Glutamatergic neuron (in vitro differentiated cells): ENCODE data around the gene HP. TPM values are rescaled to one million over a fixed set of nuclear protein-coding genes. Genes with fewer than 3 reads are reported as not detected.

Experiments
- DNase-seq: peaks from one replicate; pipeline ENCODE4 v3.0.0; 2022
- H3K27ac Mint-ChIP-seq: one replicate; pipeline ENCODE4 v1.8.0; 2020; ENCODE audit warnings: mild to moderate bottlenecking, mixed read lengths, inconsistent platforms; ENCODE audit not compliant: unreplicated experiment
- H3K27me3 Mint-ChIP-seq: one replicate; pipeline ENCODE4 v1.8.0; 2020; ENCODE audit warnings: mild to moderate bottlenecking, moderate library complexity, mixed read lengths, inconsistent platforms; ENCODE audit not compliant: unreplicated experiment
- H3K36me3 Mint-ChIP-seq: one replicate; pipeline ENCODE4 v1.8.0; 2020; ENCODE audit warnings: mild to moderate bottlenecking, mixed read lengths, inconsistent platforms; ENCODE audit not compliant: unreplicated experiment
- H3K4me1 Mint-ChIP-seq: one replicate; pipeline ENCODE4 v1.8.0; 2020; ENCODE audit warnings: mild to moderate bottlenecking, low read depth, mixed read lengths, inconsistent platforms; ENCODE audit not compliant: unreplicated experiment
- H3K4me3 Mint-ChIP-seq: one replicate; pipeline ENCODE4 v1.8.0; 2020; ENCODE audit warnings: mild to moderate bottlenecking, mixed read lengths, inconsistent platforms; ENCODE audit not compliant: unreplicated experiment
- H3K9me3 Mint-ChIP-seq: one replicate; pipeline ENCODE4 v1.8.0; 2020; ENCODE audit warnings: mild to moderate bottlenecking, moderate library complexity, mixed read lengths, inconsistent platforms; ENCODE audit not compliant: unreplicated experiment
- CTCF ChIP-seq: fragments of 200-600 bp; sonication (generic); IDR thresholded peaks from one replicate; pipeline ENCODE4 v1.5.0; 2021; ENCODE audit not compliant: partially characterized antibody, unreplicated experiment
- total RNA-seq: library from RNA; stranded (reverse); fragmentation: NEBNext Ultra II Directional; extraction: Animal tissue kit (Norgen Biotek cat#: 25700); gene quantifications from one replicate; pipeline ENCODE4 v1.2.1, GENCODE V29; 2021; ENCODE audit not compliant: unreplicated experiment

HP gene
- total RNA-seq, 1 donor from 2014 or later, result not detected

- Mint-ChIP-seq H3K9me3 (peaks cover 5% of the 10 kb centered on the region), H3K27ac (no peak overlapping the region), H3K4me3 (no peak overlapping the region), H3K4me1 (no peaks in the 10 kb centered on the region), H3K27me3 (peaks cover 4% of the 10 kb centered on the region), H3K36me3 (peaks cover 11% of the 10 kb centered on the region)
- no peak for DNase-seq
- no peak for TF ChIP-seq CTCF
These were observed 50.6 kb downstream of the HP start for GRCh38 chr16:72104905-72105304.

DNA sequence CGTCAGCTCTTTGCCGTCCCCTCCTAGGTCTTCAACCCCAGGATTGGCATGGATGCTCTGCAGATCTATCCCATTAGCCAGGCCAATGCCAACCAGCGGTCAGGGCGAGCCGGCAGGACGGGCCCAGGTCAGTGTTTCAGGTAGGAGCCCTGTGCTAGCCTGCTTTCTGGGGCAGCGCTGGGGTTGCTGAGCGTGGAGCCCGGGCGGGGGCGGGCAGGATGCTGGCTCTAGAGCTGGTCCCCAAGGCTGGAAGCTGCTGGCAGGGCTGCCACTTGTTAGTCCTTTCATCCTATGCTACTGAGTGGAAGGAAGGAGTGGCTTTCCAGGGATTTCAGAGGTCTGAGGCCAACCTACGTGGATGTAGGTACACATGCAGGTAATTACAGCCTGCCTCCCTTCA lies 51.7 kb downstream of the HP start:
- Mint-ChIP-seq H3K27ac (no peak overlapping the region), H3K9me3 (peaks cover 5% of the 10 kb centered on the region), H3K27me3 (peaks cover 4% of the 10 kb centered on the region), H3K4me1 (no peaks in the 10 kb centered on the region), H3K4me3 (no peak overlapping the region), H3K36me3 (peaks cover 12% of the 10 kb centered on the region)
- no peak for DNase-seq
- no peak for TF ChIP-seq CTCF

DNA sequence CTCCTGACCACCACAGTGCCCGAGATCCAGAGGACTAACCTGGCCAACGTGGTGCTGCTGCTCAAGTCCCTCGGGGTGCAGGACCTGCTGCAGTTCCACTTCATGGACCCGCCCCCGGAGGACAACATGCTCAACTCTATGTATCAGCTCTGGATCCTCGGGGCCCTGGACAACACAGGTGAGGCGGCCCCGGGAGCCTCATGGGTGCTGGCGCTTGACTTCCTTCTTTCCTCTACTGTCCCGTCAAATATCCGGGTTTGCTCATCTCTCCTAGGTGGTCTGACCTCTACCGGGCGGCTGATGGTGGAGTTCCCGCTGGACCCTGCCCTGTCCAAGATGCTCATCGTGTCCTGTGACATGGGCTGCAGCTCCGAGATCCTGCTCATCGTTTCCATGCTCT lies 53.1 kb downstream of the HP start:
- Mint-ChIP-seq H3K4me3 (no peak overlapping the region), H3K36me3 (peaks cover 12% of the 10 kb centered on the region), H3K27me3 (peaks cover 4% of the 10 kb centered on the region), H3K9me3 (peaks cover 5% of the 10 kb centered on the region), H3K4me1 (no peaks in the 10 kb centered on the region), H3K27ac (no peak overlapping the region)
- TF ChIP-seq CTCF, result no peak
- no peak for DNase-seq

DNA sequence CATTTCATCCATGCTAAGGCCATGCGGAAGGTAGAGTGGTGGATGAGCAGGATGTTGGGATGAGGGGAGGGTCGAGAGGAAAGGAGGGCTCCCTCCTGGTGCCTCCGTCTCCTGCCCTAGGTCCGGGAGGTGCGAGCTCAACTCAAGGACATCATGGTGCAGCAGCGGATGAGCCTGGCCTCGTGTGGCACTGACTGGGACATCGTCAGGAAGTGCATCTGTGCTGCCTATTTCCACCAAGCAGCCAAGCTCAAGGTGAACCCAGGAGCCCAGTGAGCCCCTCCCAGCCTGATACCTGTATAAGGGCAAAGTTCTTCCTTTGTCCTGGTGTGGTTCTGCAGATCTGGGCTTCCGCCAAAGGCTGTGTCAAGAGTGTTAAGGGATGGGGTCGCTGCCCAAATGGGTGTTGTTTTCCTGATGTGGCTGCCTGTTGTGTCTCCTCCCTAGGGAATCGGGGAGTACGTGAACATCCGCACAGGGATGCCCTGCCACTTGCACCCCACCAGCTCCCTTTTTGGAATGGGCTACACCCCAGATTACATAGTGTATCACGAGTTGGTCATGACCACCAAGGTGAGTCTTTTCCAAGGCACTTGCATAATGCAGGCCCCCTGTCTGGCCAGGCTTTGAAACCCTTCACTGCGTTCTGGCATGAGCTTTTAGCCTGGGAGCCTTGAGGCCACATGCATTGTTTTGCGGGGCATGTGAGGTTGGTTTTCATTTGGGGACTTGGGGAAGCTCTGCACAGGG lies 54.2 kb downstream of the HP start:
- TF ChIP-seq CTCF, result no peak
- peaks cover 12% of the 10 kb centered on the region for H3K36me3 Mint-ChIP-seq
- no peak overlapping the region for H3K27ac Mint-ChIP-seq
- no peak for DNase-seq
- H3K9me3 Mint-ChIP-seq, result peaks cover 5% of the 10 kb centered on the region
- peaks cover 4% of the 10 kb centered on the region for H3K27me3 Mint-ChIP-seq
- no peak overlapping the region for H3K4me3 Mint-ChIP-seq
- no peaks in the 10 kb centered on the region for H3K4me1 Mint-ChIP-seq

- Mint-ChIP-seq H3K4me3 (no peak overlapping the region), H3K27ac (no peak overlapping the region), H3K27me3 (peaks cover 4% of the 10 kb centered on the region), H3K9me3 (peaks cover 5% of the 10 kb centered on the region), H3K4me1 (no peaks in the 10 kb centered on the region), H3K36me3 (peaks cover 12% of the 10 kb centered on the region)
- DNase-seq, result no peak
- no peak for TF ChIP-seq CTCF
These were observed 55.0 kb downstream of the HP start for GRCh38 chr16:72109300-72109699.
